ENCODE results near the gene SIPA1L3. TPM values are rescaled to one million over a fixed set of nuclear protein-coding genes. Genes with fewer than 3 reads are reported as not detected.

SIPA1L3 gene
- total and polyA plus RNA-seq, 2 experiments from 2014 or later = 9.3 to 30.3 TPM

GRCh38 chr19:38035515-38036495 lies 128.8 kb downstream of the SIPA1L3 start:
- H3K27me3 ChIP-seq = no peaks in the 10 kb centered on the region
- DNase-seq (ENCODE audit: low read depth in 1 of 2, low spot score in 1 of 2) = peak in 1 of 2 donors; percentile 38
- peaks cover 18% of the 10 kb centered on the region for H3K4me1 ChIP-seq (ENCODE audit: low read depth)
- H3K9me3 ChIP-seq (ENCODE audit: low read depth) = no peaks in the 10 kb centered on the region
- H3K27ac ChIP-seq = peak overlapping the region; percentile 38
- no peaks in the 10 kb centered on the region for H3K36me3 ChIP-seq
- no peak overlapping the region for H3K4me3 ChIP-seq
- TF ChIP-seq CTCF (IDR thresholded peaks at IDR 0.05; ENCODE audit: low read depth, low read length) = no peak

- TF ChIP-seq CTCF (IDR thresholded peaks at IDR 0.05; ENCODE audit: low read depth, low read length) = no peak
- no peaks in the 10 kb centered on the region for H3K36me3 ChIP-seq
- H3K9me3 ChIP-seq (ENCODE audit: low read depth) = no peaks in the 10 kb centered on the region
- H3K27ac ChIP-seq = peak overlapping the region; percentile 38
- DNase-seq (ENCODE audit: low read depth in 1 of 2, low spot score in 1 of 2) = peak in 1 of 2 donors; percentile 36
- H3K4me1 ChIP-seq (ENCODE audit: low read depth) = peaks cover 18% of the 10 kb centered on the region
- no peaks in the 10 kb centered on the region for H3K27me3 ChIP-seq
- H3K4me3 ChIP-seq = no peak overlapping the region
Measured at GRCh38 chr19:38036707-38037611, 130.0 kb downstream of the SIPA1L3 start.

GRCh38 chr19:38039966-38040365 lies 133.0 kb downstream of the SIPA1L3 start:
- H3K4me3 ChIP-seq = no peak overlapping the region
- no peak overlapping the region for H3K27ac ChIP-seq
- H3K27me3 ChIP-seq = no peaks in the 10 kb centered on the region
- H3K9me3 ChIP-seq (ENCODE audit: low read depth) = no peaks in the 10 kb centered on the region
- no peak for TF ChIP-seq CTCF (IDR thresholded peaks at IDR 0.05; ENCODE audit: low read depth, low read length)
- peaks cover 18% of the 10 kb centered on the region for H3K4me1 ChIP-seq (ENCODE audit: low read depth)
- peak in 1 of 2 donors; percentile 46 for DNase-seq (ENCODE audit: low read depth in 1 of 2, low spot score in 1 of 2)
- H3K36me3 ChIP-seq = no peaks in the 10 kb centered on the region

- no peak overlapping the region for H3K27ac ChIP-seq
- peaks cover 11% of the 10 kb centered on the region for H3K4me1 ChIP-seq (ENCODE audit: low read depth)
- no peak for DNase-seq (ENCODE audit: low read depth in 1 of 2, low spot score in 1 of 2)
- H3K4me3 ChIP-seq = no peak overlapping the region
- no peaks in the 10 kb centered on the region for H3K9me3 ChIP-seq (ENCODE audit: low read depth)
- H3K27me3 ChIP-seq = no peaks in the 10 kb centered on the region
- no peak for TF ChIP-seq CTCF (IDR thresholded peaks at IDR 0.05; ENCODE audit: low read depth, low read length)
- no peaks in the 10 kb centered on the region for H3K36me3 ChIP-seq
Measured at GRCh38 chr19:38042132-38042531, 135.1 kb downstream of the SIPA1L3 start.

- H3K9me3 ChIP-seq (ENCODE audit: low read depth) = no peaks in the 10 kb centered on the region
- DNase-seq (ENCODE audit: low read depth in 1 of 2, low spot score in 1 of 2) = no peak
- no peaks in the 10 kb centered on the region for H3K27me3 ChIP-seq
- H3K36me3 ChIP-seq = no peaks in the 10 kb centered on the region
- TF ChIP-seq CTCF (IDR thresholded peaks at IDR 0.05; ENCODE audit: low read depth, low read length) = no peak
- no peak overlapping the region for H3K4me3 ChIP-seq
- H3K4me1 ChIP-seq (ENCODE audit: low read depth) = no peaks in the 10 kb centered on the region
- no peak overlapping the region for H3K27ac ChIP-seq
Measured at GRCh38 chr19:38043649-38044144, 136.7 kb downstream of the SIPA1L3 start.
